Calu3 (cell line): ENCODE results near the gene DNAJB5. TPM values are rescaled to one million over a fixed set of nuclear protein-coding genes. Genes with fewer than 3 reads are reported as not detected.

Experiments used
- BruUV-seq: library from RNA; stranded (reverse); fragments of 400-500 nt; replicated peaks from 2 replicates; lab custom pipeline; 2021; lab: Mats Ljungman, UMichigan
- CTCF ChIA-PET: fragments of 300-600 bp; sonication (Branson Sonifier 250); formaldehyde crosslinking; loops from one replicate; lab custom pipeline; 2022; ENCODE audit warnings: antibody characterized with exemption; lab: Charles Lee
- DNase-seq: peaks from one replicate; pipeline ENCODE4 v3.0.0; 2022
- H3K27ac Mint-ChIP-seq: one replicate; pipeline ENCODE4 v1.8.0; 2022; ENCODE audit warnings: mixed read lengths; ENCODE audit not compliant: unreplicated experiment
- H3K27me3 Mint-ChIP-seq: one replicate; pipeline ENCODE4 v1.8.0; 2022; ENCODE audit warnings: mixed read lengths; ENCODE audit not compliant: unreplicated experiment
- H3K36me3 Mint-ChIP-seq: one replicate; pipeline ENCODE4 v1.8.0; 2022; ENCODE audit warnings: mild to moderate bottlenecking, moderate library complexity, mixed read lengths; ENCODE audit not compliant: insufficient read depth, unreplicated experiment
- H3K4me1 Mint-ChIP-seq: one replicate; pipeline ENCODE4 v1.8.0; 2022; ENCODE audit warnings: mild to moderate bottlenecking, low read depth, mixed read lengths; ENCODE audit not compliant: unreplicated experiment
- H3K4me3 Mint-ChIP-seq: one replicate; pipeline ENCODE4 v1.8.0; 2022; ENCODE audit warnings: mild to moderate bottlenecking, low read depth, moderate library complexity, mixed read lengths; ENCODE audit not compliant: unreplicated experiment
- H3K9me3 Mint-ChIP-seq: one replicate; pipeline ENCODE4 v1.8.0; 2022; ENCODE audit warnings: low read depth, mixed read lengths; ENCODE audit not compliant: unreplicated experiment
- CTCF ChIP-seq: fragments of 200-600 bp; IDR thresholded peaks from one replicate; pipeline ENCODE4 v1.8.0; 2022; ENCODE audit warnings: antibody characterized with exemption; ENCODE audit not compliant: unreplicated experiment
- intact Hi-C: fragments of 100-400 bp; cut with micrococcal nuclease; formaldehyde crosslinking; loops from one replicate; pipeline ENCODE4 v1.10.0; 2022; ENCODE audit not compliant: unreplicated experiment
- total RNA-seq: library from RNA; stranded (reverse); gene quantifications from 2 replicates; pipeline ENCODE4 v1.2.3, GENCODE V29; 2022

Gene DNAJB5
- total RNA-seq, 1 experiment from 2014 or later: 3.1 TPM

- no peak overlapping the region for H3K4me3 Mint-ChIP-seq
Measured at GRCh38 chr9:35026671-35027070, 37.1 kb downstream of the DNAJB5 start.

GRCh38 chr9:35027374-35027773, 37.8 kb downstream of the DNAJB5 start:
- no peak for DNase-seq
- H3K27me3 Mint-ChIP-seq: no peaks in the 10 kb centered on the region
- no peak overlapping the region for H3K27ac Mint-ChIP-seq
- BruUV-seq: no TSS peak
- TF ChIP-seq CTCF: no peak
- intact Hi-C loops: no loop called here
- no peaks in the 10 kb centered on the region for H3K9me3 Mint-ChIP-seq
- CTCF ChIA-PET: no interaction called here
- peaks cover 26% of the 10 kb centered on the region for H3K36me3 Mint-ChIP-seq
- peaks cover 10% of the 10 kb centered on the region for H3K4me1 Mint-ChIP-seq
- no peak overlapping the region for H3K4me3 Mint-ChIP-seq

More at GRCh38 chr9:35026671-35027070, 37.1 kb downstream of the DNAJB5 start:
- Mint-ChIP-seq H3K9me3 (no peaks in the 10 kb centered on the region), H3K36me3 (peaks cover 26% of the 10 kb centered on the region), H3K27ac (no peak overlapping the region), H3K27me3 (no peaks in the 10 kb centered on the region), H3K4me1 (peaks cover 10% of the 10 kb centered on the region)
- intact Hi-C loops: no loop called here
- no TSS peak for BruUV-seq
- CTCF ChIA-PET: interaction anchor here (0.5 kb wide), 1 partner anchor 54 kb away, joined by 3 read pairs; no protein-coding TSS in a partner anchor
- no peak for TF ChIP-seq CTCF
- no peak for DNase-seq

GRCh38 chr9:35027860-35028259, 38.3 kb downstream of the DNAJB5 start:
- peaks cover 10% of the 10 kb centered on the region for H3K4me1 Mint-ChIP-seq
- no peaks in the 10 kb centered on the region for H3K9me3 Mint-ChIP-seq
- CTCF ChIA-PET: no interaction called here
- no TSS peak for BruUV-seq
- no peaks in the 10 kb centered on the region for H3K27me3 Mint-ChIP-seq
- no peak overlapping the region for H3K4me3 Mint-ChIP-seq
- H3K36me3 Mint-ChIP-seq: peaks cover 22% of the 10 kb centered on the region
- TF ChIP-seq CTCF: no peak
- H3K27ac Mint-ChIP-seq: no peak overlapping the region
- DNase-seq: no peak
- intact Hi-C loops: no loop called here

GRCh38 chr9:35028341-35028740, 38.8 kb downstream of the DNAJB5 start:
- Mint-ChIP-seq H3K4me1 (peaks cover 10% of the 10 kb centered on the region), H3K27ac (no peak overlapping the region), H3K9me3 (no peaks in the 10 kb centered on the region), H3K27me3 (no peaks in the 10 kb centered on the region), H3K4me3 (no peak overlapping the region), H3K36me3 (peaks cover 20% of the 10 kb centered on the region)
- no peak for DNase-seq
- TF ChIP-seq CTCF: no peak
- intact Hi-C loops: no loop called here
- BruUV-seq: no TSS peak
- CTCF ChIA-PET: no interaction called here
